Measurements from ENCODE around the gene RTN4RL1.
"Not testable (repeated sequence)": the region's sequence is repeated elsewhere in the genome, so short reads cannot be mapped to it uniquely, and the experiment has no call there.

The RTN4RL1 gene

GRCh38 chr17:1898872-1899271, 126.3 kb downstream of the RTN4RL1 start:
- H3K4me2 ChIP-seq: no peak overlapping the region
- H3K4me3 ChIP-seq: no peak overlapping the region
- H3K27ac ChIP-seq: no peak overlapping the region
- H3K4me1 ChIP-seq: no peaks in the 10 kb centered on the region
- H4K20me1 ChIP-seq: peaks cover 0 to 6% (median 0%) of the 10 kb centered on the region in 11 experiments; a peak in 1 of 22 replicates
- no peak overlapping the region for H3K9ac ChIP-seq
- TF ChIP-seq Cebpa-rat (IDR thresholded peaks at IDR 0.05): no peak
- H3K27me3 ChIP-seq: no peaks in the 10 kb centered on the region
- H3K36me3 ChIP-seq: peaks cover 50 to 66% (median 53%) of the 10 kb centered on the region in 11 experiments
- no peaks in the 10 kb centered on the region for H3K9me3 ChIP-seq (replicated peaks in 1 of 11)

- Histone ChIP-seq H3K4me3 (no peak overlapping the region), H3K4me1 (no peaks in the 10 kb centered on the region), H3K4me2 (no peak overlapping the region), H3K9me3 (replicated peaks in 1 of 11) (no peaks in the 10 kb centered on the region), H3K27me3 (no peaks in the 10 kb centered on the region), H3K27ac (no peak overlapping the region), H3K36me3 (peaks cover 56 to 71% (median 59%) of the 10 kb centered on the region in 11 experiments), H3K9ac (no peak overlapping the region), H4K20me1 (peaks cover 0 to 6% (median 0%) of the 10 kb centered on the region in 11 experiments; a peak in 1 of 22 replicates)
- no peak for TF ChIP-seq Cebpa-rat (IDR thresholded peaks at IDR 0.05)
Observed at GRCh38 chr17:1898332-1898731, 126.8 kb downstream of the RTN4RL1 start.

- no peak overlapping the region for H3K4me3 ChIP-seq
- no peak for TF ChIP-seq Cebpa-rat (IDR thresholded peaks at IDR 0.05)
- peaks cover 67 to 83% (median 70%) of the 10 kb centered on the region in 11 experiments for H3K36me3 ChIP-seq
- H3K27ac ChIP-seq: no peak overlapping the region
- no peak overlapping the region for H3K9ac ChIP-seq
- H3K4me1 ChIP-seq: no peaks in the 10 kb centered on the region
- no peaks in the 10 kb centered on the region for H3K27me3 ChIP-seq
- no peak overlapping the region for H3K4me2 ChIP-seq
- no peaks in the 10 kb centered on the region for H3K9me3 ChIP-seq (replicated peaks in 1 of 11)
- H4K20me1 ChIP-seq: peaks cover 0 to 6% (median 0%) of the 10 kb centered on the region in 11 experiments; a peak in 2 of 22 replicates
Observed at GRCh38 chr17:1897105-1897656, 128.0 kb downstream of the RTN4RL1 start.

GRCh38 chr17:1896243-1897104, 128.7 kb downstream of the RTN4RL1 start:
- H3K4me3 ChIP-seq: no peak overlapping the region
- H3K27me3 ChIP-seq: no peaks in the 10 kb centered on the region
- no peak overlapping the region for H3K27ac ChIP-seq
- peaks cover 74 to 90% (median 77%) of the 10 kb centered on the region in 11 experiments for H3K36me3 ChIP-seq
- H3K9me3 ChIP-seq (replicated peaks in 1 of 11): no peaks in the 10 kb centered on the region
- no peak overlapping the region for H3K4me2 ChIP-seq
- no peaks in the 10 kb centered on the region for H3K4me1 ChIP-seq
- peaks cover 0 to 6% (median 0%) of the 10 kb centered on the region in 11 experiments; a peak in 2 of 22 replicates for H4K20me1 ChIP-seq
- no peak overlapping the region for H3K9ac ChIP-seq
- TF ChIP-seq Cebpa-rat (IDR thresholded peaks at IDR 0.05): no peak

- not testable (repeated sequence) for H3K27ac ChIP-seq; H3K4me1 ChIP-seq; H3K4me3 ChIP-seq; H3K4me2 ChIP-seq; H3K9ac ChIP-seq; H3K27me3 ChIP-seq; H4K20me1 ChIP-seq; H3K9me3 ChIP-seq (replicated peaks in 1 of 11)
- H3K36me3 ChIP-seq: peaks cover 84 to 98% (median 87%) of the 10 kb centered on the region in 11 experiments
Observed at GRCh38 chr17:1895479-1895878, 129.7 kb downstream of the RTN4RL1 start.

- H3K9me3 ChIP-seq (replicated peaks in 1 of 11): no peaks in the 10 kb centered on the region
- H3K27ac ChIP-seq: no peak overlapping the region
- H3K36me3 ChIP-seq: peaks cover 90 to 100% (median 93%) of the 10 kb centered on the region in 11 experiments
- H3K4me1 ChIP-seq: no peaks in the 10 kb centered on the region
- no peaks in the 10 kb centered on the region for H3K27me3 ChIP-seq
- peaks cover 0 to 6% (median 0%) of the 10 kb centered on the region in 11 experiments; a peak in 3 of 22 replicates for H4K20me1 ChIP-seq
- no peak overlapping the region for H3K4me3 ChIP-seq
- TF ChIP-seq Cebpa-rat (IDR thresholded peaks at IDR 0.05): no peak
- H3K4me2 ChIP-seq: no peak overlapping the region
- no peak overlapping the region for H3K9ac ChIP-seq
Observed at GRCh38 chr17:1894753-1895339, 130.3 kb downstream of the RTN4RL1 start.

GRCh38 chr17:1890758-1891450, 134.2 kb downstream of the RTN4RL1 start:
- H3K4me2 ChIP-seq: no peak overlapping the region
- no peaks in the 10 kb centered on the region for H3K4me1 ChIP-seq
- H3K4me3 ChIP-seq: no peak overlapping the region
- no peak overlapping the region for H3K9ac ChIP-seq
- peaks cover 0 to 4% (median 0%) of the 10 kb centered on the region in 11 experiments; a peak in 2 of 22 replicates for H4K20me1 ChIP-seq
- no peaks in the 10 kb centered on the region for H3K27me3 ChIP-seq
- H3K9me3 ChIP-seq (replicated peaks in 1 of 11): peaks cover 0 to 5% (median 4%) of the 10 kb centered on the region in 11 experiments; a peak in 17 of 22 replicates
- no peak for TF ChIP-seq Cebpa-rat (IDR thresholded peaks at IDR 0.05)
- H3K36me3 ChIP-seq: peaks cover 98 to 100% (median 100%) of the 10 kb centered on the region in 11 experiments
- no peak overlapping the region for H3K27ac ChIP-seq

GRCh38 chr17:1888741-1889140, 136.4 kb downstream of the RTN4RL1 start:
- Histone ChIP-seq H3K27ac (no peak overlapping the region), H4K20me1 (peaks cover 0 to 4% (median 0%) of the 10 kb centered on the region in 11 experiments; a peak in 2 of 22 replicates), H3K9me3 (replicated peaks in 1 of 11) (peaks cover 5 to 23% (median 18%) of the 10 kb centered on the region in 11 experiments; a peak in 19 of 22 replicates), H3K4me3 (no peak overlapping the region), H3K4me2 (no peak overlapping the region), H3K9ac (no peak overlapping the region), H3K4me1 (no peaks in the 10 kb centered on the region), H3K27me3 (no peaks in the 10 kb centered on the region), H3K36me3 (peaks cover 99 to 100% (median 100%) of the 10 kb centered on the region in 11 experiments)
- no peak for TF ChIP-seq Cebpa-rat (IDR thresholded peaks at IDR 0.05)

Data from BLaER1 treated with 17β-estradiol and CSF1 and Interleukin-3, amounts not matched to agents 10 nM and 100 nM (cell line).